ENCODE results near the gene DHRS9.

DNA sequence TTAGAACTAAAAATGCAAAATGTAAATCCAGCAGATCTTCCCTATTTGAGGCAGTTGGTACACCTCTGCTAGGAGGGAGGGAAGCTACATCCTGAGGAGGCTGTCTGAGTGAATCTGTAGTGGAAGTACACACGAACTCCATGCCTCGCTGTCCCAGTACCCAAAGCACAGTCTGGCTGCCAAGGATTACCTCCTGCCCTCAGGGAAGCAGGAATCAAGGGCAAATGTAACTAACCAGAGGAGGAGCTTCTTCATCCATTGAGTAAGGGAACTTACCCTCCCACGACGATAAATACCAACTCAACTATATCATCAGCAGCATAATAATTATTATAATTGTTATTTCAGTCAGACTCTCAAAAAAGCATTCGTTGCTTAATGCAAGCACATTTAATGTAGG lies 2.1 kb downstream of the DHRS9 start:
- TF ChIP-seq SMC3 (IDR thresholded peaks at IDR 0.05; ENCODE audit: low read depth, low read length) (no peak), POLR2A (IDR thresholded peaks at IDR 0.05; ENCODE audit: low read depth, low read length) (no peak), RCOR1 (IDR thresholded peaks at IDR 0.05; ENCODE audit: insufficient replicate concordance, low read length) (no peak), CHD1 (IDR thresholded peaks at IDR 0.05; ENCODE audit: low read depth, low read length) (no peak), MAZ (IDR thresholded peaks at IDR 0.05; ENCODE audit: borderline replicate concordance, low read depth, low read length) (no peak)
- TF ChIP-seq, protein P1, sequence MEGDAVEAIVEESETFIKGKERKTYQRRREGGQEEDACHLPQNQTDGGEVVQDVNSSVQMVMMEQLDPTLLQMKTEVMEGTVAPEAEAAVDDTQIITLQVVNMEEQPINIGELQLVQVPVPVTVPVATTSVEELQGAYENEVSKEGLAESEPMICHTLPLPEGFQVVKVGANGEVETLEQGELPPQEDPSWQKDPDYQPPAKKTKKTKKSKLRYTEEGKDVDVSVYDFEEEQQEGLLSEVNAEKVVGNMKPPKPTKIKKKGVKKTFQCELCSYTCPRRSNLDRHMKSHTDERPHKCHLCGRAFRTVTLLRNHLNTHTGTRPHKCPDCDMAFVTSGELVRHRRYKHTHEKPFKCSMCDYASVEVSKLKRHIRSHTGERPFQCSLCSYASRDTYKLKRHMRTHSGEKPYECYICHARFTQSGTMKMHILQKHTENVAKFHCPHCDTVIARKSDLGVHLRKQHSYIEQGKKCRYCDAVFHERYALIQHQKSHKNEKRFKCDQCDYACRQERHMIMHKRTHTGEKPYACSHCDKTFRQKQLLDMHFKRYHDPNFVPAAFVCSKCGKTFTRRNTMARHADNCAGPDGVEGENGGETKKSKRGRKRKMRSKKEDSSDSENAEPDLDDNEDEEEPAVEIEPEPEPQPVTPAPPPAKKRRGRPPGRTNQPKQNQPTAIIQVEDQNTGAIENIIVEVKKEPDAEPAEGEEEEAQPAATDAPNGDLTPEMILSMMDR (conservative IDR thresholded peaks at IDR 0.05; ENCODE audit: low read depth, low read length): no peak
